ENCODE data around the gene SLC35E4.
"Not testable (repeated sequence)": the region's sequence is repeated elsewhere in the genome, so short reads cannot be mapped to it uniquely, and the experiment has no call there.

Gene SLC35E4, protein sequence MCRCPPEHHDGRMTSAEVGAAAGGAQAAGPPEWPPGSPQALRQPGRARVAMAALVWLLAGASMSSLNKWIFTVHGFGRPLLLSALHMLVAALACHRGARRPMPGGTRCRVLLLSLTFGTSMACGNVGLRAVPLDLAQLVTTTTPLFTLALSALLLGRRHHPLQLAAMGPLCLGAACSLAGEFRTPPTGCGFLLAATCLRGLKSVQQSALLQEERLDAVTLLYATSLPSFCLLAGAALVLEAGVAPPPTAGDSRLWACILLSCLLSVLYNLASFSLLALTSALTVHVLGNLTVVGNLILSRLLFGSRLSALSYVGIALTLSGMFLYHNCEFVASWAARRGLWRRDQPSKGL

DNA sequence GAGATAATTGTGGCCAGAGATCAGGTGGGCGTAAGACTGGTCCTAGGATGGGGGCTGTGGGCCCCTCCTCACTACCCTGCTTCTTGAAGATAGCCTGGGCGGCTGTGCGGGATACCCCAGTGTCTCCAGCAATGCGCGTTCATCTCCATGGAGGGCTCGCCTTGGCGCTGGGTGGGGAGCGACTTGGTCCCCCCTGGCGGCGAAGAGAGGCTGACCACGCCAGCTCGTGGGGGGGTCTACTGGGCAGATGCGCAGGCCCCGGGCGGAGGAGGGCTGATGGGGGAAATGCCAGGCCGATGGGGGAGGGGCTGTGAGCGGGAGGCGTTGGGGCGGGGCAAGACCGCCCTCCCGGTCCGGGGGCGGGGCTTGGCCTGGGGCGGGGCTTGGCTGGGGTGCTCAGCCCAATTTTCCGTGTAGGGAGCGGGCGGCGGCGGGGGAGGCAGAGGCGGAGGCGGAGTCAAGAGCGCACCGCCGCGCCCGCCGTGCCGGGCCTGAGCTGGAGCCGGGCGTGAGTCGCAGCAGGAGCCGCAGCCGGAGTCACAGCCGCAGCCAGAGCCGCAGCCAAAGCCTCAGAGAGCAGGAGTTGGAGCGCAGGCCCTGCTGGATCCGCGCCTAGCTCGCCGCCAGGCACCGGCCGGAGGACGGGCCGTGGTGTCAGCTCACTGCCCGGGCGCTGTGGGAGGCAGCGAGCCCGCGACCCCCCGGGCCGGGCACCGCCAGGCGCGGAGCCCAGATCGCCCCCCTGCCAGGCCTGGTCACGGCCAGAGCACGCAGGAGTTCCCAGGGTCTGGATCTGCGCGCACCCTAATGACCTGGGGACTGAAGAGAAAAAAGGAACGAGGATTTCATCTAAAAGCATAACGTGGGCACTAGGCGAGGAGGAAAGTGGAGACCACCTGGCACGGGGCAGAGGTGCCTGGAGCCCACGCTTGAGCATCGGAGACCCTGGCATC is at the start of gene SLC35E4:
Gene SLC35E4, plus strand, starts transcription at position 509 of the 953 bp plus-strand sequence. CDS start 670 bp downstream, outside the sequence.
- peak within 1 kb of the TSS; percentile 51 for H3K4me3 ChIP-seq (ENCODE audit: low read length)
- H3K4me1 ChIP-seq (ENCODE audit: insufficient read depth, low read length): peaks cover 20% of the 10 kb centered on the region
- peak within 1 kb of the TSS; percentile 78 for H2AFZ ChIP-seq (ENCODE audit: low read depth, low read length)
- H3K9me3 ChIP-seq (ENCODE audit: low read length): no peaks in the 10 kb centered on the region
- H3K27me3 ChIP-seq (ENCODE audit: insufficient read depth, low read length): no peaks in the 10 kb centered on the region
- no peaks in the 10 kb centered on the region for H3K36me3 ChIP-seq (ENCODE audit: insufficient read depth, low read length)

DNA sequence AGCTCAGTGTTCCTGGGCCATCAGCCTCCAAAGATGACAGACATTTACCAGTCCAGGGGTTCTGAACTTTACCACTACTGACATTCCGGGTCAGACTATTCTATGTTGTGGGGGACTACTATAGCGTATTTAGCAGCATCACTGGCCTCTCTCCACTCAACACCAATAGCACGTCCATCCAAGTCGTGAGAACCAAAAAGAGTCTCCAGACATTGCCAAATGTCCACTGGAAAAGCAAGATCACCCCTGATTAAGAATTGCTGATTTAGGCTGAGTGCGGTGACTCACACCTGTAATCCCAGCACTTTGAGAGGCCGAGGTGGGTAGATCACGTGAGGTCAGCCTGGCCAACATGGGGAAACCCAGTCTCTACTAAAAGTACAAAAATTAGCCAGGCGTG is 49.2 kb upstream of the SLC35E4 start:
- H2AFZ ChIP-seq (ENCODE audit: low read depth, low read length): no peak overlapping the region
- peaks cover 10% of the 10 kb centered on the region for H3K4me1 ChIP-seq (ENCODE audit: insufficient read depth, low read length)
- no peak overlapping the region for H3K4me3 ChIP-seq (ENCODE audit: low read length)
- no peaks in the 10 kb centered on the region for H3K27me3 ChIP-seq (ENCODE audit: insufficient read depth, low read length)
- H3K9me3 ChIP-seq (ENCODE audit: low read length): no peaks in the 10 kb centered on the region
- peaks cover 80% of the 10 kb centered on the region for H3K36me3 ChIP-seq (ENCODE audit: insufficient read depth, low read length)

DNA sequence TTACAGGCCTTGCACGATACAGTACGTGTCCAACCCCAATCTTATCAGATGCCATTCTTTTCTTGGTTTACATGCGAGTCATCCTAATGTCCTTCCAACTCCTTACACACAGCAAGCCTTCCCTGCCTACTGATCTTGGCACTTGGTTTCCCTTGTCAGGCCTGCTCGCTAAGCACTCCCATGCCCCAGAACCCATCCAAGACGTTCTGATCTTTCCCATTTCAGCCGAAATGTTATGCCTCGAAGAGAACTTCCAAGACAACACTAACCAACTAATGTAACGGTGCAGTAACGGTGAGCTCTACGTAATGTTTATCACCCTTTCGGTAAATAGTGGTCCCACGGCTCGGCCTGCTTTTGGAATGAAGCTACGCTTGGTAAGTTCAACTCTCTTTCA is 44.4 kb upstream of the SLC35E4 start:
- peak overlapping the region; percentile 82 for H3K4me3 ChIP-seq (ENCODE audit: low read length)
- no peaks in the 10 kb centered on the region for H3K9me3 ChIP-seq (ENCODE audit: low read length)
- H3K27me3 ChIP-seq (ENCODE audit: insufficient read depth, low read length): no peaks in the 10 kb centered on the region
- H2AFZ ChIP-seq (ENCODE audit: low read depth, low read length): no peak overlapping the region
- peaks cover 10% of the 10 kb centered on the region for H3K4me1 ChIP-seq (ENCODE audit: insufficient read depth, low read length)
- peaks cover 35% of the 10 kb centered on the region for H3K36me3 ChIP-seq (ENCODE audit: insufficient read depth, low read length)

DNA sequence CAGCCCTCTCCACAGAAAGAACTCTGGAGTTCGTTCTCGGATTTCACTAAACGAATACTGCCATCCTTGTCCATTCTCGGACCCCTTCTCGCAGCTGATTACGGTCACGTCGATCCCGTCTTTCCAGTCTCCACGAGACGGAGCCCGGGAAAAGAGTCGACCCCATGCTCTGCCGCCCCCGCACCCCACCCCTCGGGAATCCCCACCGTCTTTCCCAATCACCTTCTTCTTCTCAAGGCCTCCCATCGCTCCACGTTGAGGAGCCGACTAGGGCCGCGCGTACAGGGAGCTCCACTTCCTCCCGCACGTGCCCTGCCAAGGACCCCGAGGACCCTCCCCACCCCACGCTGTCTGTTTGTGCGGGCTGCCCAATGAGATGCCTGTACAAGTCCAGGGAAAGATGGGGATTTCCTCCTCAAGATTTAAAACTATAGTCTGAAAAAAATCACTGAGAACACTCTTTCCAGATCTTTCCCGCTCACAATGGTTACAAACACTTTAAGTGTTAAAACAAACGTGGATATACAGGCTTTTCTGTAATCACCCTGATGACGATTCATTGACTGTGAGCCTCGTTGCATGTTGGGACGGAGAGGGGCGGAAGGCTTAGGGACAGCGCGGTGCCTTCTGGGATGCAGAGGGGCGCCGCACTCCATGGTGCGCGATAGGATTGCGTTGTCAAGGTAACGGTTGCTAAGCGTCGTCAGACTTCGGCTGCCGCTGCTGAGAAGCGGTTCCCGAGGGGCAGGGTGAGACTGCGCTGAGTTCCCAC is 43.8 kb upstream of the SLC35E4 start, which contains the start of gene PES1:
Gene PES1, minus strand, starts transcription at position 323 of the 772 bp plus-strand sequence. Its CDS starts 77 bp downstream, at position 246.
- Histone ChIP-seq H3K4me3 (ENCODE audit: low read length) (peak within 1 kb of the TSS; percentile 82), H3K9me3 (ENCODE audit: low read length) (no peaks in the 10 kb centered on the region), H2AFZ (ENCODE audit: low read depth, low read length) (no peak within 1 kb of the TSS), H3K36me3 (ENCODE audit: insufficient read depth, low read length) (peaks cover 29% of the 10 kb centered on the region), H3K27me3 (ENCODE audit: insufficient read depth, low read length) (no peaks in the 10 kb centered on the region), H3K4me1 (ENCODE audit: insufficient read depth, low read length) (peaks cover 10% of the 10 kb centered on the region)

DNA sequence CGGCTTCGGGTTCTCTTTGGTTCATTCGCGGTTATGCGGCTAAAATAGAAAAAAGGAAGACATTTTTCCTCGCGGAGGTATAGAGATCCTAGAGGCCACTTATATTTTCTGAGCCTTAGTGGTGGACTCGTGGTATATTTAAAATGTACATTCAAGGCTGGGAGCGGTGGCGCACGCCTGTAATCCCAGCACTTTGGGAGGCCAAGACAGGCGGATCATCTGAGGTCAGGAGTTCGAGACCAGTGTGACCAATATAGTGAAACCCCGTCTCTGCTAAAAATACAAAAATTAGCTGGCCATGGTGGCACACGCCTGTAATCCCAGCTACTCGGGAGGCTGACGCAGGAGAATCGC is 43.2 kb upstream of the SLC35E4 start:
- H3K9me3 ChIP-seq (ENCODE audit: low read length); H3K27me3 ChIP-seq (ENCODE audit: insufficient read depth, low read length); H2AFZ ChIP-seq (ENCODE audit: low read depth, low read length): not testable (repeated sequence)
- H3K4me3 ChIP-seq (ENCODE audit: low read length): peak overlapping the region; percentile 17
- peaks cover 10% of the 10 kb centered on the region for H3K4me1 ChIP-seq (ENCODE audit: insufficient read depth, low read length)
- peaks cover 23% of the 10 kb centered on the region for H3K36me3 ChIP-seq (ENCODE audit: insufficient read depth, low read length)

DNA sequence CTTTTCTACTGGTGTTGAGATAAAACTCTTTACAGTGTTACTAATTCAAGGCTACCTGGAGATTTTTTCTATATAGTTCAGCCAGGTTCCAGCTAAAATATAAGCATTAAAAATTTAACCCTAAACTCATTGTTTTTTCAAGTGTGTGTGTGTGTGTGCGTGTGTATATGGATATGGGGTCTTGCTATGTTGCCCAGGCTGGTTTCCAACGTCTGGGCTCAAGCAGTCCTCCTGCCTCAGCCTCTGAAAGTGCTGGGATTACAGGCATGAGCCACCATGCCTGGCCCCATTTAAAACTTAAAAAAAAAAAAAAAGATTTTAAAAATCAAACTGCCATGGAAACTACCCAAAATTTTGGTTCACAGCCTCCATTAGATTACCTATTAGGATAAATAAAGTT is 39.4 kb upstream of the SLC35E4 start:
- no peak overlapping the region for H3K4me3 ChIP-seq (ENCODE audit: low read length)
- no peaks in the 10 kb centered on the region for H3K36me3 ChIP-seq (ENCODE audit: insufficient read depth, low read length)
- H3K4me1 ChIP-seq (ENCODE audit: insufficient read depth, low read length): no peaks in the 10 kb centered on the region
- no peaks in the 10 kb centered on the region for H3K9me3 ChIP-seq (ENCODE audit: low read length)
- no peak overlapping the region for H2AFZ ChIP-seq (ENCODE audit: low read depth, low read length)
- no peaks in the 10 kb centered on the region for H3K27me3 ChIP-seq (ENCODE audit: insufficient read depth, low read length)

DNA sequence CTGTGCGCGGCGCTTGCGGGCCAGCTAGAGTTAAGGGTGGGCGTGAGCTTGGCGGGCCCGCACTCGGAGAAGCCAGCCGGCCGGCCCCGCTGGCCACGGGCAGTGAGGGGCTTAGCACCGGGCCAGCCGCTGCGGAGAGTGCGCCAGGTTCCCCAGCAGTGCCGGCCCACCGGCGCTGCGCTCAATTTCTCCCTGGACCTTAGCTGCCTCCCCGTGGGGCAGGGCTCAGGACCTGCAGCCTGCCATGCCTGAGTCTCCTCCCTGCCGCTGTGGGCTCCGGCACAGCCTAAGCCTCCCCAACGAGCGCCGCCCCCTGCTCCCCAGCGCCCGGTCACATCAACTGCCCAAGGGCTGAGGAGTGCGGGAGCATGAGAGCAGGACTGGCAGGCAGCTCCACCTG is 38.7 kb upstream of the SLC35E4 start:
- Histone ChIP-seq H3K27me3 (ENCODE audit: insufficient read depth, low read length) (no peaks in the 10 kb centered on the region), H3K36me3 (ENCODE audit: insufficient read depth, low read length) (no peaks in the 10 kb centered on the region), H3K4me1 (ENCODE audit: insufficient read depth, low read length) (no peaks in the 10 kb centered on the region), H3K4me3 (ENCODE audit: low read length) (no peak overlapping the region), H3K9me3 (ENCODE audit: low read length) (no peaks in the 10 kb centered on the region), H2AFZ (ENCODE audit: low read depth, low read length) (no peak overlapping the region)

DNA sequence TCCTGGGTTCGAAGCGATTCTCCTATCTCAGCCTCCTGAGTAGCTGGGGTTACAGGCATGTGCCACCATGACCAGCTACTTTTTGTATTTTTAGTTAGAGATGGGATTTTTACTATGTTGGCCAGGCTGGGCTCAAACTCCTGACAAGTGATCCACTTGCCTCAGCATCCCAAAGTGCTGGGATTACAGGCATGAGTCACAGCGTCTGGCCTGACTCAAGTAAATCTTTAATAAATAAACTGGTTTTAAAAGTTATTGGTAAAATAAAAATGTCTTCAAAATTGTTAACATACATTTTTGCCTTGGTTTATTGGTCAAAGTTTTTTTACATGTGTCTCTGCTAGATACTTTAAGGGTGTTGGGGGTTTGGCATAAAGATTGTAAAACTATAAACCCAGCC is 36.6 kb upstream of the SLC35E4 start:
- H3K27me3 ChIP-seq (ENCODE audit: insufficient read depth, low read length): no peaks in the 10 kb centered on the region
- no peaks in the 10 kb centered on the region for H3K9me3 ChIP-seq (ENCODE audit: low read length)
- H3K4me3 ChIP-seq (ENCODE audit: low read length): no peak overlapping the region
- H2AFZ ChIP-seq (ENCODE audit: low read depth, low read length): no peak overlapping the region
- no peaks in the 10 kb centered on the region for H3K4me1 ChIP-seq (ENCODE audit: insufficient read depth, low read length)
- H3K36me3 ChIP-seq (ENCODE audit: insufficient read depth, low read length): no peaks in the 10 kb centered on the region

DNA sequence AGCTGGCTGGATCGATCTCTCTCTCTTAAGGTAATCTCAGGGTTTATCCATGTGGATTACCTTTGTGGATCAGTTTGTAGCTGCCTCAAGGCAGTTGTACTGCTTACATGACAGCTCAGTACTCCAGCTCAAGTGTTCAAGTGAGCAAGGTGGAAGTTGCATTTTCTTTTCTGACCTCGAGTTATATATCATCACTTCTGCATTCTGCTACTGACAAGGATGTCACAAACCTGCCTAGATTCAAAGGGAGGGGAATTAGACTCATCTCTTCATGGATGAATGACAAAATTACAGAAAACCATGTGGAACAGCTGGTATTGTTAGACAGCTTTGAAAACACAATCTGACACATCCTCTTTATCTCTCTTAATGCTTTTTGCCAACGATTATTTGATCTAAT is 34.7 kb upstream of the SLC35E4 start:
- Histone ChIP-seq H3K27me3 (ENCODE audit: insufficient read depth, low read length) (no peaks in the 10 kb centered on the region), H3K36me3 (ENCODE audit: insufficient read depth, low read length) (no peaks in the 10 kb centered on the region), H3K4me3 (ENCODE audit: low read length) (no peak overlapping the region), H3K4me1 (ENCODE audit: insufficient read depth, low read length) (peaks cover 1% of the 10 kb centered on the region), H3K9me3 (ENCODE audit: low read length) (no peaks in the 10 kb centered on the region), H2AFZ (ENCODE audit: low read depth, low read length) (no peak overlapping the region)

DNA sequence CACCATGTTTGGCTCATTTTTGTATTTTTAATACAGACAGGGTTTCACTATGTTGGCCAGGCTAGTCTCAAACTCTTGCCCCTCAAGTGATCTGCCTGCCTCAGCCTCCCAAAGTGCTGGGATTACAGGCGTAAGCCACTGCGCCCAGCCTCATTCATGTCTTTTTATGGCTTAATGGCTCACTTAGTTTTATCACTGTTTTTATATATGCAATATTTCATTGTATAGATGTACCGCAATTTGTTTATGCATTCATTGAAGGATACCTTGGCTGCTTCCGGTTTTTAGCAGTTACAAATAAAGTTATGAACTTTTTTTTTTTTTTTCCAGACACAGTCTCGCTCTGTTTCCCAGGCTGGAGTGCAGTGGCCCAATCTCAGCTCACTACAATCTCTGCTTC is 34.1 kb upstream of the SLC35E4 start:
- no peak overlapping the region for H3K4me3 ChIP-seq (ENCODE audit: low read length)
- no peaks in the 10 kb centered on the region for H3K36me3 ChIP-seq (ENCODE audit: insufficient read depth, low read length)
- H3K27me3 ChIP-seq (ENCODE audit: insufficient read depth, low read length): no peaks in the 10 kb centered on the region
- H2AFZ ChIP-seq (ENCODE audit: low read depth, low read length): no peak overlapping the region
- H3K9me3 ChIP-seq (ENCODE audit: low read length): no peaks in the 10 kb centered on the region
- peaks cover 6% of the 10 kb centered on the region for H3K4me1 ChIP-seq (ENCODE audit: insufficient read depth, low read length)

DNA sequence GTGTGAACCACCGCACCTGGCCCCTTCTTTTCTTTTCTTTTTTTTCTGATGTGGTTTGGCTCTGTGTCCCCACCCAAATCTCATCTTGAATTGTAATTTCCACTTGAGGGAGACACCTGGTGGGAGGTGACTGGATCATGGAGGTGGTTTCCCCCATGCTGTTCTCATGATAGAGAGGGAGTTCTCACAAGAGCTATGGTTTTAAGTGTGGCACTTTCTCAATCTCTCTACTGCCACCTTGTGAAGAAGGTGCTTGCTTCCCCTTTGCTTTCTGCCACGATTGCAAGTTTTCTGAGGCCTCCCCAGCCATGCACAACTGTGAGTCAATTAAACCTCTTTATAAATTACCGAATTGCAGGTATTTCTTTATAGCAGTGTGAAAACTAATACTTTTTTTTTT is 33.5 kb upstream of the SLC35E4 start:
- no peaks in the 10 kb centered on the region for H3K36me3 ChIP-seq (ENCODE audit: insufficient read depth, low read length)
- no peaks in the 10 kb centered on the region for H3K27me3 ChIP-seq (ENCODE audit: insufficient read depth, low read length)
- no peak overlapping the region for H3K4me3 ChIP-seq (ENCODE audit: low read length)
- H2AFZ ChIP-seq (ENCODE audit: low read depth, low read length): no peak overlapping the region
- H3K9me3 ChIP-seq (ENCODE audit: low read length): no peaks in the 10 kb centered on the region
- peaks cover 6% of the 10 kb centered on the region for H3K4me1 ChIP-seq (ENCODE audit: insufficient read depth, low read length)

DNA sequence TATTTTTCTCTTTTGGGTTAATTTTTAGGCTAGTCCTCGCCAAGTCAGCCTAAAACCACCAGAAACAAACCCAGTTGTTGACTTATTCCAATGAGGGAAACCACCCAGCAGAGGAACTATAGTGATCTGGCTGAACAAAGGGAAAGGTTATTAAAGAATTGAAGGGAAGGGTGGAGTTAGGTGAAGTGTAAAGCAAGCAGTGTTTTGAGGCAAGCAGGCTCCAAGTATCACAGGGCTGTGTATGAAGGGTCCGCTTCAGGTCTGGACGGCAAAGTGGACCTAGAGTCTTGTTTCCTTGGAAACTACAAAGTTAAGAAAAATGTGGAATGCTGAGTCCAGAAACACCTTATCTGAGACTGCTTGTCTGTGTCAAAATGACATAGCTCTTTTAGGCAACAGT is 31.8 kb upstream of the SLC35E4 start:
- Histone ChIP-seq H3K4me3 (ENCODE audit: low read length) (no peak overlapping the region), H2AFZ (ENCODE audit: low read depth, low read length) (no peak overlapping the region), H3K4me1 (ENCODE audit: insufficient read depth, low read length) (peaks cover 23% of the 10 kb centered on the region), H3K36me3 (ENCODE audit: insufficient read depth, low read length) (no peaks in the 10 kb centered on the region), H3K27me3 (ENCODE audit: insufficient read depth, low read length) (no peaks in the 10 kb centered on the region), H3K9me3 (ENCODE audit: low read length) (no peaks in the 10 kb centered on the region)

DNA sequence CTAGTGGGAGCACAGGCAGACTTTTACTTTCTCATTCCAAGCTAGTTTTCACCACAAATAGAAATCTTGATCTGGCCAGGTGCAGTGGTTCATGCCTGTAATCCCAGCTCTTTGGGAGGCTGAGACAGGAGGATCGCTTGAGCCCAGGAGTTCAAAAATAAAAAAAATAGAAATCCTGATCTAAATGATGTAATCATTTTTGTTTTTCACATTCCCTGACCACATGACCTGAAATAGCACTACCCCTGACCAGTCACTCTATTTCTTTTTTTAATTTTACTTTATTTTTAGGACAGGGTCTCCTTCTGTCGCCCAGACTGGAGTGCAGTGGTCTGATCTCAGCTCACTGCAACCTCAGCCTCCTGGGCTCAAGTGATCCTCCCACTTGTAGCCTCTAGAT is 30.9 kb upstream of the SLC35E4 start:
- Histone ChIP-seq H3K9me3 (ENCODE audit: low read length) (no peaks in the 10 kb centered on the region), H3K4me1 (ENCODE audit: insufficient read depth, low read length) (peaks cover 32% of the 10 kb centered on the region), H3K36me3 (ENCODE audit: insufficient read depth, low read length) (no peaks in the 10 kb centered on the region), H3K4me3 (ENCODE audit: low read length) (no peak overlapping the region), H2AFZ (ENCODE audit: low read depth, low read length) (no peak overlapping the region), H3K27me3 (ENCODE audit: insufficient read depth, low read length) (no peaks in the 10 kb centered on the region)

Measured in neuron (in vitro differentiated cells).